Measurements from ENCODE around the gene SMC4.

- TF ChIP-seq CTCF (IDR thresholded peaks at IDR 0.05; ENCODE audit: low read depth, low read length) = no peak
- TF ChIP-seq MAX (IDR thresholded peaks at IDR 0.05; ENCODE audit: low read depth, low read length) = no peak
Measured at GRCh38 chr3:160381470-160381869, 18.0 kb upstream of the SMC4 start.

Measured in NB4 (cell line).